CD4-positive, CD25-positive, alpha-beta regulatory T cell (primary cell): ENCODE measurements around the gene REV3L. TPM values are rescaled to one million over a fixed set of nuclear protein-coding genes. Genes with fewer than 3 reads are reported as not detected.
A peak's percentile ranks its signal among the peaks of the same experiment; 100 is the strongest.

Experiments used
- ATAC-seq, 2 donors: fragments of 150-1000 bp; cut with Tn5 transposase; one replicate each; pipeline ENCODE4 v1.10.0; 2021; ENCODE audit warnings: low read depth in 2 of 2, moderate number of reproducible peaks in 2 of 2, moderate library complexity in 1 of 2
- DNase-seq, 3 donors: peaks; one replicate each; pipeline versions ENCODE4 v3.0.0 to v3.0.0-alpha.2; 2012 to 2022; ENCODE audit warnings: mixed read lengths in 1 of 3
- H3K27ac ChIP-seq: one replicate; pipeline ENCODE4 v1.7.0; 2013; ENCODE audit warnings: mild to moderate bottlenecking, low read length; ENCODE audit not compliant: insufficient read depth, poor library complexity, severe bottlenecking
- H3K27me3 ChIP-seq: one replicate; pipeline ENCODE4 v1.7.0; 2013; ENCODE audit warnings: low read length; ENCODE audit not compliant: control insufficient read depth, insufficient read depth
- H3K36me3 ChIP-seq: one replicate; pipeline ENCODE4 v1.7.0; 2013; ENCODE audit warnings: mild to moderate bottlenecking, low read length, moderate library complexity; ENCODE audit not compliant: control insufficient read depth, insufficient read depth
- H3K4me1 ChIP-seq: 2 replicates; pipeline ENCODE4 v1.7.0; 2013; ENCODE audit warnings: mild to moderate bottlenecking, low read length; ENCODE audit not compliant: insufficient read depth, control insufficient read depth, poor library complexity, severe bottlenecking
- H3K4me3 ChIP-seq: one replicate; pipeline ENCODE4 v1.7.0; 2013; ENCODE audit warnings: low read depth, mild to moderate bottlenecking, low read length, moderate library complexity
- H3K9me3 ChIP-seq, 2 experiments: 1 replicate in 1 of 2; 2 replicates in 1 of 2; pipeline ENCODE4 v1.7.0; 2013; ENCODE audit warnings: low read length in 2 of 2, mild to moderate bottlenecking in 1 of 2, moderate library complexity in 1 of 2; ENCODE audit not compliant: control insufficient read depth in 2 of 2
- H3K27ac Mint-ChIP-seq, 3 donors: one replicate each; pipeline ENCODE4 v1.8.0; 2020 to 2022; ENCODE audit warnings: mild to moderate bottlenecking in 3 of 3, mixed read lengths in 3 of 3, moderate library complexity in 2 of 3
- H3K27me3 Mint-ChIP-seq: one replicate; pipeline ENCODE4 v1.8.0; 2022; ENCODE audit warnings: mild to moderate bottlenecking, mixed read lengths
- H3K36me3 Mint-ChIP-seq: one replicate; pipeline ENCODE4 v1.8.0; 2020; ENCODE audit warnings: mixed read lengths
- H3K4me1 Mint-ChIP-seq, 4 donors: one replicate each; pipeline ENCODE4 v1.8.0; 2020 to 2022; ENCODE audit warnings: mixed read lengths in 4 of 4, mild to moderate bottlenecking in 1 of 4
- H3K4me3 Mint-ChIP-seq, 4 donors: one replicate each; pipeline ENCODE4 v1.8.0; 2020 to 2022; ENCODE audit warnings: mild to moderate bottlenecking in 4 of 4, mixed read lengths in 4 of 4, moderate library complexity in 3 of 4
- H3K9me3 Mint-ChIP-seq, 7 donors: one replicate each; pipeline ENCODE4 v1.8.0; 2020 to 2022; ENCODE audit warnings: mixed read lengths in 7 of 7, mild to moderate bottlenecking in 3 of 7, moderate library complexity in 2 of 7
- polyA plus RNA-seq, 4 donors: library from polyadenylated mRNA; unstranded; fragments of 300-500 nt; fragmentation: Illumina TruSeq; gene quantifications; one replicate each; pipeline ENCODE4 v1.2.3, GENCODE V29; 2021
- total RNA-seq: library from RNA; stranded (reverse); gene quantifications from one replicate; pipeline ENCODE4 v1.2.3, GENCODE V29; 2022

REV3L gene
- total and polyA plus RNA-seq, 5 donors from 2014 or later = 6.5 to 35.7 (median 9.4) TPM

- Mint-ChIP-seq H3K27me3 (no peaks in the 10 kb centered on the region), H3K36me3 (peaks cover 35% of the 10 kb centered on the region), H3K27ac (no peak overlapping the region), H3K9me3 (no peaks in the 10 kb centered on the region), H3K4me1 (peaks cover 6 to 21% (median 14%) of the 10 kb centered on the region in 4 donors), H3K4me3 (no peak overlapping the region)
- Histone ChIP-seq H3K27ac (no peak overlapping the region), H3K27me3 (no peaks in the 10 kb centered on the region), H3K4me1 (no peaks in the 10 kb centered on the region), H3K36me3 (peaks cover 27% of the 10 kb centered on the region), H3K4me3 (no peak overlapping the region), H3K9me3 (no peaks in the 10 kb centered on the region)
- ATAC-seq (no peak), DNase-seq (no peak)
Observed at GRCh38 chr6:111409430-111409829, 73.6 kb downstream of the REV3L start.

GRCh38 chr6:111407686-111408085, 75.3 kb downstream of the REV3L start:
- Histone ChIP-seq H3K36me3 (peaks cover 43% of the 10 kb centered on the region), H3K4me3 (no peak overlapping the region), H3K27me3 (no peaks in the 10 kb centered on the region), H3K9me3 (no peaks in the 10 kb centered on the region), H3K4me1 (no peaks in the 10 kb centered on the region), H3K27ac (no peak overlapping the region)
- no peak overlapping the region for H3K27ac Mint-ChIP-seq
- DNase-seq (no peak), ATAC-seq (no peak)
- H3K4me1 Mint-ChIP-seq = peaks cover 6 to 21% (median 14%) of the 10 kb centered on the region in 4 donors
- H3K4me3 Mint-ChIP-seq = no peak overlapping the region
- H3K9me3 Mint-ChIP-seq = no peaks in the 10 kb centered on the region
- H3K36me3 Mint-ChIP-seq = peaks cover 51% of the 10 kb centered on the region
- no peaks in the 10 kb centered on the region for H3K27me3 Mint-ChIP-seq

GRCh38 chr6:111406200-111406721, 76.8 kb downstream of the REV3L start:
- no peaks in the 10 kb centered on the region for H3K9me3 Mint-ChIP-seq
- Histone ChIP-seq H3K27ac (no peak overlapping the region), H3K4me3 (no peak overlapping the region), H3K36me3 (peaks cover 35% of the 10 kb centered on the region), H3K4me1 (no peaks in the 10 kb centered on the region), H3K27me3 (no peaks in the 10 kb centered on the region), H3K9me3 (no peaks in the 10 kb centered on the region)
- peaks cover 48% of the 10 kb centered on the region for H3K36me3 Mint-ChIP-seq
- H3K4me1 Mint-ChIP-seq = peaks cover 6 to 16% (median 10%) of the 10 kb centered on the region in 4 donors
- H3K27me3 Mint-ChIP-seq = no peaks in the 10 kb centered on the region
- H3K4me3 Mint-ChIP-seq = no peak overlapping the region
- DNase-seq = peak in 1 of 3 donors; percentile 63
- no peak overlapping the region for H3K27ac Mint-ChIP-seq
- ATAC-seq = peak; percentile 47 to 67

- ATAC-seq (no peak), DNase-seq (no peak)
- H3K4me1 ChIP-seq = no peaks in the 10 kb centered on the region
- Mint-ChIP-seq H3K27me3 (no peaks in the 10 kb centered on the region), H3K4me3 (no peak overlapping the region), H3K27ac (no peak overlapping the region), H3K36me3 (peaks cover 61% of the 10 kb centered on the region), H3K9me3 (no peaks in the 10 kb centered on the region), H3K4me1 (peaks cover 6 to 13% (median 9%) of the 10 kb centered on the region in 4 donors)
- no peak overlapping the region for H3K4me3 ChIP-seq
- H3K27me3 ChIP-seq = no peaks in the 10 kb centered on the region
- H3K36me3 ChIP-seq = peaks cover 30% of the 10 kb centered on the region
- H3K9me3 ChIP-seq = no peaks in the 10 kb centered on the region
- no peak overlapping the region for H3K27ac ChIP-seq
Observed at GRCh38 chr6:111403388-111403787, 79.6 kb downstream of the REV3L start.

- ATAC-seq (no peak), DNase-seq (no peak)
- Mint-ChIP-seq H3K27me3 (no peaks in the 10 kb centered on the region), H3K27ac (no peak overlapping the region), H3K9me3 (no peaks in the 10 kb centered on the region), H3K36me3 (peaks cover 40% of the 10 kb centered on the region), H3K4me1 (peaks cover 0 to 6% (median 0%) of the 10 kb centered on the region in 4 donors), H3K4me3 (no peak overlapping the region)
- Histone ChIP-seq H3K36me3 (peaks cover 22% of the 10 kb centered on the region), H3K27ac (no peak overlapping the region), H3K9me3 (no peaks in the 10 kb centered on the region), H3K4me3 (no peak overlapping the region), H3K27me3 (no peaks in the 10 kb centered on the region), H3K4me1 (no peaks in the 10 kb centered on the region)
Observed at GRCh38 chr6:111399626-111400025, 83.4 kb downstream of the REV3L start.

GRCh38 chr6:111388681-111389080, 94.3 kb downstream of the REV3L start:
- Histone ChIP-seq H3K27me3 (no peaks in the 10 kb centered on the region), H3K27ac (no peak overlapping the region), H3K4me3 (no peak overlapping the region), H3K9me3 (no peaks in the 10 kb centered on the region), H3K4me1 (no peaks in the 10 kb centered on the region), H3K36me3 (peaks cover 27% of the 10 kb centered on the region)
- Mint-ChIP-seq H3K9me3 (peaks cover 0 to 1% (median 0%) of the 10 kb centered on the region in 7 donors), H3K27ac (peak overlapping the region in 1 of 3 donors; percentile 0), H3K27me3 (no peaks in the 10 kb centered on the region), H3K36me3 (peaks cover 41% of the 10 kb centered on the region), H3K4me1 (no peaks in the 10 kb centered on the region), H3K4me3 (no peak overlapping the region)
- ATAC-seq (no peak), DNase-seq (no peak)

- Histone ChIP-seq H3K4me3 (no peak overlapping the region), H3K27me3 (no peaks in the 10 kb centered on the region), H3K27ac (no peak overlapping the region), H3K4me1 (no peaks in the 10 kb centered on the region), H3K9me3 (no peaks in the 10 kb centered on the region), H3K36me3 (peaks cover 38% of the 10 kb centered on the region)
- Mint-ChIP-seq H3K27me3 (no peaks in the 10 kb centered on the region), H3K4me1 (peaks cover 0 to 17% (median 0%) of the 10 kb centered on the region in 4 donors), H3K36me3 (peaks cover 53% of the 10 kb centered on the region), H3K27ac (no peak overlapping the region), H3K4me3 (no peak overlapping the region), H3K9me3 (no peaks in the 10 kb centered on the region)
- no peak for DNase-seq
- ATAC-seq = no peak
Observed at GRCh38 chr6:111382476-111383294, 100.3 kb downstream of the REV3L start.

- Mint-ChIP-seq H3K4me1 (peaks cover 0 to 17% (median 0%) of the 10 kb centered on the region in 4 donors), H3K27me3 (no peaks in the 10 kb centered on the region), H3K4me3 (no peak overlapping the region), H3K36me3 (peaks cover 47% of the 10 kb centered on the region), H3K9me3 (no peaks in the 10 kb centered on the region), H3K27ac (no peak overlapping the region)
- DNase-seq = no peak
- Histone ChIP-seq H3K4me3 (no peak overlapping the region), H3K9me3 (no peaks in the 10 kb centered on the region), H3K27me3 (no peaks in the 10 kb centered on the region), H3K27ac (no peak overlapping the region), H3K4me1 (no peaks in the 10 kb centered on the region), H3K36me3 (peaks cover 37% of the 10 kb centered on the region)
- ATAC-seq = no peak
Observed at GRCh38 chr6:111381728-111382127, 101.3 kb downstream of the REV3L start.
